Measurements from ENCODE around the gene LAMA2. TPM values are rescaled to one million over a fixed set of nuclear protein-coding genes. Genes with fewer than 3 reads are reported as not detected.
A peak's percentile ranks its signal among the peaks of the same experiment; 100 is the strongest.

The LAMA2 gene
- total and polyA plus RNA-seq, 4 donors: 5.2 to 105 (median 45.9) TPM

- Histone ChIP-seq H3K4me3 (no peak overlapping the region), H3K9me3 (ENCODE audit: control insufficient read depth in 4 of 4, insufficient read depth in 3 of 4, low read length in 3 of 4) (no peaks in the 10 kb centered on the region), H3K36me3 (ENCODE audit: control insufficient read depth in 4 of 4, insufficient read depth in 4 of 4, low read length in 4 of 4) (peaks cover 0 to 3% (median 0%) of the 10 kb centered on the region in 4 donors), H3K9ac (ENCODE audit: insufficient read depth in 1 of 2, low read length in 2 of 2) (no peak overlapping the region), H3K27me3 (ENCODE audit: control insufficient read depth in 3 of 3, insufficient read depth in 3 of 3, low read length in 2 of 3) (no peaks in the 10 kb centered on the region), H3K4me1 (ENCODE audit: control insufficient read depth in 5 of 5, insufficient read depth in 5 of 5, low read length in 5 of 5) (peaks cover 0 to 9% (median 6%) of the 10 kb centered on the region in 5 donors), H3K27ac (ENCODE audit: low read depth in 1 of 2, low read length in 1 of 2) (no peak overlapping the region)
- TF ChIP-seq CTCF (IDR thresholded peaks at IDR 0.05; ENCODE audit: control extremely low read depth, extremely low read depth): peak; percentile 47
- DNase-seq (peak; percentile 61 to 82 (median 73)), ATAC-seq (ENCODE audit: insufficient read depth, low FRiP score) (peak; percentile 77)
- WGBS, 2 donors: 66 to 69% methylated on average over 13 of the region's 13 CpGs
These were observed 368.9 kb downstream of the LAMA2 start for GRCh38 chr6:129251669-129252376.

DNA sequence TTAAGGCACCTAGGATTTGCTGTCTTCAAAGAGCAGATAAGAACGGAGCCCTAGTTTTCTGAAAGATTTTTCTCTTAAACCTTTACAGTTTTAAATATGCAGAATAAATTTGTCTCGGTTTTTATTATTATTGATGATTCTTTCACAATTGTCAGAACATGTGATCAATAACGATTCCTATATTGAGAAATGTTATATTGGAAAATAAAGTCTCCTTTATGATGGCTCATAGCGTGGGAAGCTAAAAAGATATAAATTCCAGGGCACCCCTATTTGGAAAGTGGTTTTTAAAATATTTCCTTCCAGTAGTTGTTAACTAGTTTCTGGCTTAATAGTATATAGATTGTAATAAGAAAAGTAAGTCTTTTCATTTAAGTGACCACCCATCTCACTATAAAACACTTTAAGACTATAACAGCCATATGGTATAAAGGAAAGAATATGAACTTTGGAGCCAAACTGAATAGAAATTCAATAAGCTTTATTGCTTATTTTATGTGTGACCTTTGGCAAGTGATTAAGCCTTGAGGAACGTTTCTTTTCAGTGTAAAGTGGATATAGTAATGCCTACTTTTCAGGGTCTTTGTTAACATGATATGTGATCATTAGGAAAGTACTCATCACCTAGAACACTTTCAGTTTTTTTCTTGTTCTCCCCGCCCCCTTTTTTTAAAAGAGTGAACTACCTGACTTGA lies 369.6 kb downstream of the LAMA2 start:
- DNase-seq (no peak), ATAC-seq (ENCODE audit: insufficient read depth, low FRiP score) (no peak)
- Histone ChIP-seq H3K4me3 (no peak overlapping the region), H3K36me3 (ENCODE audit: control insufficient read depth in 4 of 4, insufficient read depth in 4 of 4, low read length in 4 of 4) (peaks cover 0 to 3% (median 0%) of the 10 kb centered on the region in 4 donors), H3K27me3 (ENCODE audit: control insufficient read depth in 3 of 3, insufficient read depth in 3 of 3, low read length in 2 of 3) (no peaks in the 10 kb centered on the region), H3K27ac (ENCODE audit: low read depth in 1 of 2, low read length in 1 of 2) (no peak overlapping the region), H3K9me3 (ENCODE audit: control insufficient read depth in 4 of 4, insufficient read depth in 3 of 4, low read length in 3 of 4) (no peaks in the 10 kb centered on the region), H3K9ac (ENCODE audit: insufficient read depth in 1 of 2, low read length in 2 of 2) (no peak overlapping the region), H3K4me1 (ENCODE audit: control insufficient read depth in 5 of 5, insufficient read depth in 5 of 5, low read length in 5 of 5) (peaks cover 0 to 9% (median 6%) of the 10 kb centered on the region in 5 donors)
- no peak for TF ChIP-seq CTCF (IDR thresholded peaks at IDR 0.05; ENCODE audit: control extremely low read depth, extremely low read depth)
- WGBS, 2 donors: 53 to 58% methylated on average over 6 of the region's 6 CpGs

GRCh38 chr6:129253242-129253641 lies 370.3 kb downstream of the LAMA2 start:
- peaks cover 0 to 13% (median 6%) of the 10 kb centered on the region in 5 donors for H3K4me1 ChIP-seq (ENCODE audit: control insufficient read depth in 5 of 5, insufficient read depth in 5 of 5, low read length in 5 of 5)
- no peak overlapping the region for H3K27ac ChIP-seq (ENCODE audit: low read depth in 1 of 2, low read length in 1 of 2)
- H3K9me3 ChIP-seq (ENCODE audit: control insufficient read depth in 4 of 4, insufficient read depth in 3 of 4, low read length in 3 of 4): no peaks in the 10 kb centered on the region
- no peak overlapping the region for H3K4me3 ChIP-seq
- no peaks in the 10 kb centered on the region for H3K27me3 ChIP-seq (ENCODE audit: control insufficient read depth in 3 of 3, insufficient read depth in 3 of 3, low read length in 2 of 3)
- peaks cover 0 to 3% (median 0%) of the 10 kb centered on the region in 4 donors for H3K36me3 ChIP-seq (ENCODE audit: control insufficient read depth in 4 of 4, insufficient read depth in 4 of 4, low read length in 4 of 4)
- 64 to 66% methylated on average over 1 of the region's 1 CpG for WGBS, 2 donors
- no peak for DNase-seq
- no peak for TF ChIP-seq CTCF (IDR thresholded peaks at IDR 0.05; ENCODE audit: control extremely low read depth, extremely low read depth)
- ATAC-seq (ENCODE audit: insufficient read depth, low FRiP score): no peak
- H3K9ac ChIP-seq (ENCODE audit: insufficient read depth in 1 of 2, low read length in 2 of 2): no peak overlapping the region
